GM12891 (cell line): ENCODE measurements around the gene PTPRN2.

Experiments
- POLR2A ChIP-seq: IDR thresholded peaks from 2 replicates; pipeline ENCODE4 v1.6.1; 2011; ENCODE audit warnings: low read depth, low read length, control low read depth
- SPI1 ChIP-seq: IDR thresholded peaks from 2 replicates; pipeline ENCODE4 v1.6.1; 2011; ENCODE audit warnings: low read depth, low read length, control low read depth

- no peak for TF ChIP-seq POLR2A
- TF ChIP-seq SPI1 = no peak
Observed at GRCh38 chr7:157498657-157499056, 1089.0 kb downstream of the PTPRN2 start.
